A673 (cell line): Measurements from ENCODE around the gene NOX3. TPM values are rescaled to one million over a fixed set of nuclear protein-coding genes. Genes with fewer than 3 reads are reported as not detected.

ENCODE experiments used
- BruUV-seq: library from RNA; stranded (reverse); fragments of 400-500 nt; replicated peaks from 2 replicates; lab custom pipeline; 2021; lab: Mats Ljungman, UMichigan
- CTCF ChIA-PET: fragments of 300-600 bp; sonication (Branson Sonifier 250); formaldehyde crosslinking; loops from one replicate; lab custom pipeline; 2022; ENCODE audit warnings: antibody characterized with exemption; lab: Charles Lee
- POLR2A ChIA-PET: fragments of 300-600 bp; sonication (Branson Sonifier 250); formaldehyde crosslinking; loops from one replicate; lab custom pipeline; 2022; ENCODE audit warnings: antibody characterized with exemption; ENCODE audit not compliant: low non-redundant PET; lab: Charles Lee
- DNase-seq: peaks from one replicate; pipeline ENCODE4 v3.0.0-alpha.2; 2015; ENCODE audit warnings: low spot score
- H3K27ac ChIP-seq: fragments of 200-600 bp; sonication (generic); 2 replicates; pipeline ENCODE4 v1.5.1; 2016; ENCODE audit warnings: mixed run types, low read depth, mild to moderate bottlenecking, mixed read lengths, antibody characterized with exemption, low read length; ENCODE audit not compliant: poor library complexity, severe bottlenecking
- H3K27me3 ChIP-seq: fragments of 200-600 bp; sonication (generic); replicated peaks from 2 replicates; pipeline ENCODE4 v1.6.1; 2017; ENCODE audit warnings: mixed run types, low read depth, mild to moderate bottlenecking, mixed read lengths, antibody characterized with exemption, low read length; ENCODE audit not compliant: insufficient read depth, poor library complexity
- H3K36me3 ChIP-seq: fragments of 200-600 bp; sonication (generic); 2 replicates; pipeline ENCODE4 v1.6.1; 2016; ENCODE audit warnings: mixed run types, mild to moderate bottlenecking, mixed read lengths, antibody characterized with exemption, low read length; ENCODE audit not compliant: insufficient read depth, poor library complexity, severe bottlenecking
- H3K4me1 ChIP-seq: fragments of 200-600 bp; sonication (generic); 2 replicates; pipeline ENCODE4 v1.6.1; 2017; ENCODE audit warnings: mixed run types, mild to moderate bottlenecking, mixed read lengths, antibody characterized with exemption, low read length; ENCODE audit not compliant: insufficient read depth, poor library complexity, severe bottlenecking
- H3K4me3 ChIP-seq: fragments of 200-600 bp; sonication (generic); 2 replicates; pipeline ENCODE4 v1.5.1; 2016; ENCODE audit warnings: low read depth, mixed run types, mild to moderate bottlenecking, mixed read lengths, low read length; ENCODE audit not compliant: poor library complexity, severe bottlenecking
- H3K9me3 ChIP-seq: fragments of 200-600 bp; sonication (generic); 2 replicates; pipeline ENCODE4 v1.6.1; 2016; ENCODE audit warnings: mixed run types, low read depth, mild to moderate bottlenecking, mixed read lengths, antibody characterized with exemption, low read length; ENCODE audit not compliant: poor library complexity, severe bottlenecking
- CTCF ChIP-seq: fragments of 300-800, 200-600 bp; sonication (generic); conservative IDR thresholded peaks from 2 replicates; pipeline ENCODE4 v1.5.1; 2017; ENCODE audit warnings: low read depth, mild to moderate bottlenecking, antibody characterized with exemption, low read length, moderate library complexity, mixed read lengths
- EZH2 ChIP-seq: fragments of 200-600 bp; sonication (generic); IDR thresholded peaks from 2 replicates; pipeline ENCODE4 v1.6.1; 2017; ENCODE audit warnings: borderline replicate concordance, low read depth, mild to moderate bottlenecking, mixed read lengths, antibody characterized with exemption, low read length; ENCODE audit not compliant: poor library complexity, severe bottlenecking
- intact Hi-C: fragments of 100-400 bp; cut with micrococcal nuclease; formaldehyde crosslinking; loops from one replicate; pipeline ENCODE4 v1.10.0; 2022; ENCODE audit not compliant: unreplicated experiment
- total RNA-seq: library from RNA; stranded (reverse); gene quantifications from 2 replicates; pipeline ENCODE4 v1.2.3, GENCODE V29; 2021

Gene NOX3
- total RNA-seq, 1 experiment from 2014 or later: not detected

GRCh38 chr6:155444952-155445903 lies 10.4 kb downstream of the NOX3 start:
- intact Hi-C loops: no loop called here
- Histone ChIP-seq H3K27me3 (no peaks in the 10 kb centered on the region), H3K4me3 (no peak overlapping the region), H3K9me3 (no peaks in the 10 kb centered on the region), H3K27ac (no peak overlapping the region), H3K4me1 (peaks cover 26% of the 10 kb centered on the region), H3K36me3 (no peaks in the 10 kb centered on the region)
- no peak for DNase-seq
- no TSS peak for BruUV-seq
- ChIA-PET CTCF (no interaction called here), POLR2A (no interaction called here)
- TF ChIP-seq EZH2 (no peak), CTCF (no peak)

GRCh38 chr6:155444120-155444917 lies 11.3 kb downstream of the NOX3 start:
- intact Hi-C loops: no loop called here
- Histone ChIP-seq H3K4me1 (peaks cover 22% of the 10 kb centered on the region), H3K9me3 (no peaks in the 10 kb centered on the region), H3K36me3 (no peaks in the 10 kb centered on the region), H3K4me3 (no peak overlapping the region), H3K27ac (no peak overlapping the region), H3K27me3 (no peaks in the 10 kb centered on the region)
- no peak for DNase-seq
- POLR2A ChIA-PET: no interaction called here
- CTCF ChIA-PET: no interaction called here
- no peak for TF ChIP-seq CTCF
- TF ChIP-seq EZH2: no peak
- no TSS peak for BruUV-seq

GRCh38 chr6:155443168-155443567 lies 12.5 kb downstream of the NOX3 start:
- ChIA-PET CTCF (no interaction called here), POLR2A (no interaction called here)
- H3K4me3 ChIP-seq: no peak overlapping the region
- intact Hi-C loops: no loop called here
- H3K9me3 ChIP-seq: no peaks in the 10 kb centered on the region
- peaks cover 14% of the 10 kb centered on the region for H3K4me1 ChIP-seq
- H3K27ac ChIP-seq: no peak overlapping the region
- no peak for TF ChIP-seq CTCF
- no peak for TF ChIP-seq EZH2
- no peaks in the 10 kb centered on the region for H3K27me3 ChIP-seq
- no peak for DNase-seq
- BruUV-seq: no TSS peak
- no peaks in the 10 kb centered on the region for H3K36me3 ChIP-seq
